PFSK-1 (cell line): Measurements from ENCODE around the gene SMCO3.

Source experiments
- FOXP2 ChIP-seq: optimal IDR thresholded peaks from 2 replicates; pipeline ENCODE3; 2011; ENCODE audit warnings: borderline replicate concordance, control low read depth, inconsistent platforms; ENCODE audit not compliant: insufficient read depth; ENCODE audit errors: extremely low read length, extremely low read depth
- POLR2AphosphoS5 ChIP-seq: IDR thresholded peaks from 2 replicates; pipeline ENCODE4 v1.6.1; 2012; ENCODE audit warnings: low read depth, mild to moderate bottlenecking, control low read depth, low read length, moderate library complexity
- REST ChIP-seq, 2 experiments: IDR thresholded peaks; 2 replicates each; pipeline versions ENCODE4 v1.6.1 to v1.8.0; 2011 to 2012; ENCODE audit warnings: low read depth in 2 of 2, low read length in 2 of 2, control low read depth in 1 of 2, inconsistent platforms in 1 of 2, mild to moderate bottlenecking in 1 of 2, moderate library complexity in 1 of 2; ENCODE audit not compliant: insufficient read depth in 1 of 2
- SIN3A ChIP-seq: IDR thresholded peaks from 2 replicates; pipeline ENCODE4 v1.6.1; 2012; ENCODE audit warnings: mild to moderate bottlenecking, low read length, moderate library complexity, borderline replicate concordance; ENCODE audit not compliant: insufficient read depth
- TAF1 ChIP-seq: IDR thresholded peaks from 2 replicates; pipeline ENCODE4 v1.6.1; 2012; ENCODE audit warnings: low read length, control low read depth, borderline replicate concordance; ENCODE audit not compliant: insufficient read depth

Gene SMCO3

DNA sequence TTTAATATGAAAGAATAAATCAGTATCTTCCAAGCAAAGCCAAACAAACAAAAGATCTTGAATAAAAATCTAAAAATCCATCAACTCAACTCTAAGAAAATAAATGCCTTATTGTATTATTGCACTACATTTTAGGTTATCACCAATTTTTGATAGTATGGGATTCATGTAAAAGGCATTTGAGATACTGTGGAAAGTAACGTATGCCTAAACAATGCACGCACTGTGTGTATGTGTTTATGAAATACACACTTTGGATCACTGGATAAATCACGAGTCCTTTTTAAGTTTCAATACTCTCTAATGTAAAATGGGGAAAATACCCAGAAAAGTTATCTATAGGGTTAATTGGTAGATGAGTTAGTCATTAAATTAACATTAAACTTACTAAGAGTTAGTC is 28.4 kb downstream of the SMCO3 start:
- TF ChIP-seq REST (IDR thresholded peaks at IDR 0.05; ENCODE audit: insufficient read depth in 1 of 2, low read depth in 2 of 2, low read length in 2 of 2) = no peak
- TF ChIP-seq SIN3A = no peak
- no peak for TF ChIP-seq FOXP2
- TF ChIP-seq POLR2AphosphoS5 = no peak

- TF ChIP-seq TAF1 (no peak), REST (IDR thresholded peaks at IDR 0.05; ENCODE audit: insufficient read depth in 1 of 2, low read depth in 2 of 2, low read length in 2 of 2) (no peak), SIN3A (no peak), FOXP2 (no peak), POLR2AphosphoS5 (no peak)
Observed at GRCh38 chr12:14784471-14784870, 29.5 kb downstream of the SMCO3 start.

GRCh38 chr12:14782756-14783155 is 31.2 kb downstream of the SMCO3 start:
- no peak for TF ChIP-seq REST (IDR thresholded peaks at IDR 0.05; ENCODE audit: insufficient read depth in 1 of 2, low read depth in 2 of 2, low read length in 2 of 2)

DNA sequence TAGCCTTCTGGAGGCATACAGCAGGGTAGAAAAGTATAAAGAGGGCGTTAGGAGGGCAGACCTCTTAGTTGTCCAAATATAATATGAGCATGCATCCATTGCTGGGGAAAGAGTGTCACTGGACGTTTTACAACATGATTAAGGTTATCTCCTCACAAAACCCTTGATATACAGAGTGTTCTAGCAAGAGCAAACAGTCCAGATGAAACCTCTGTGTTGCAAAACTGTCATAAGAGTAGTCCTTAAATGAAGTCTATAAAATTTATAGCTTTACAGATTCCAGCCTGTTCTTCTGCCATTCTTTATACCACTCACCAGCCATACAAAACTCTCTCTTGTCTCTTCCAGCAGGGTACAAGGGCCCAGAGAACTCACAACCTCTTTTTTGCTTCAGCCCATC is 32.4 kb downstream of the SMCO3 start:
- no peak for TF ChIP-seq SIN3A
- TF ChIP-seq REST (IDR thresholded peaks at IDR 0.05; ENCODE audit: insufficient read depth in 1 of 2, low read depth in 2 of 2, low read length in 2 of 2) = no peak
- TF ChIP-seq FOXP2 = no peak
- TF ChIP-seq POLR2AphosphoS5 = no peak
- TF ChIP-seq TAF1 = no peak

- no peak for TF ChIP-seq POLR2AphosphoS5
- TF ChIP-seq SIN3A = no peak
- no peak for TF ChIP-seq REST (IDR thresholded peaks at IDR 0.05; ENCODE audit: insufficient read depth in 1 of 2, low read depth in 2 of 2, low read length in 2 of 2)
- TF ChIP-seq TAF1 = no peak
- no peak for TF ChIP-seq FOXP2
Observed at GRCh38 chr12:14780859-14781258, 33.1 kb downstream of the SMCO3 start.
